Upper lobe of left lung (tissue), 6 donors: ENCODE measurements around the gene CACNA1A. TPM values are rescaled to one million over a fixed set of nuclear protein-coding genes. Genes with fewer than 3 reads are reported as not detected.

Experiments used
- ATAC-seq, 2 donors: fragments of 200-7000 bp; cut with Tn5 transposase; one replicate each; pipeline ENCODE4 v1.9.1; 2022; ENCODE audit warnings: mild to moderate bottlenecking in 2 of 2, moderate library complexity in 2 of 2; ENCODE audit not compliant: low FRiP score in 2 of 2
- DNase-seq, 2 donors: peaks; one replicate each; pipeline ENCODE4 v3.0.0-alpha.2; 2019 to 2020
- H3K27ac ChIP-seq, 4 donors: fragments of 200-600 bp; sonication (generic); one replicate each; pipeline ENCODE4 v1.5.1; 2016 to 2019
- H3K27me3 ChIP-seq, 4 donors: fragments of 200-600 bp; sonication (generic); one replicate each; pipeline ENCODE4 v1.5.1; 2017 to 2019
- H3K36me3 ChIP-seq, 4 donors: fragments of 200-600 bp; sonication (generic); one replicate each; pipeline ENCODE4 v1.5.1; 2016 to 2019
- H3K4me1 ChIP-seq, 4 donors: fragments of 200-600 bp; sonication (generic); one replicate each; pipeline ENCODE4 v1.5.1; 2018 to 2019
- H3K4me3 ChIP-seq, 4 donors: fragments of 200-600 bp; sonication (generic); one replicate each; pipeline ENCODE4 v1.5.1; 2017 to 2019; ENCODE audit warnings: mild to moderate bottlenecking in 2 of 4, moderate library complexity in 1 of 4
- H3K9me3 ChIP-seq, 4 donors: fragments of 200-600 bp; sonication (generic); one replicate each; pipeline ENCODE4 v1.5.1; 2018 to 2019
- CTCF ChIP-seq, 6 experiments: fragments of 450-650 bp in 4 of 6; fragments of 200-600 bp in 2 of 6; sonication (generic) in 2 of 6; IDR thresholded peaks; one replicate each; pipeline ENCODE4 v1.5.1; 2016 to 2019; ENCODE audit warnings: antibody characterized with exemption in 6 of 6
- EP300 ChIP-seq, 4 donors: sonication (generic); formaldehyde crosslinking; IDR thresholded peaks; one replicate each; pipeline ENCODE4 v1.5.1; 2017; ENCODE audit warnings: antibody characterized with exemption in 4 of 4, control low read depth in 2 of 4
- POLR2A ChIP-seq, 4 donors: fragments of 450-650 bp; IDR thresholded peaks; one replicate each; pipeline ENCODE4 v1.5.1; 2016 to 2017; ENCODE audit warnings: antibody characterized with exemption in 4 of 4, mild to moderate bottlenecking in 2 of 4
- POLR2AphosphoS5 ChIP-seq, 2 donors: sonication (generic); formaldehyde crosslinking; IDR thresholded peaks; one replicate each; pipeline ENCODE4 v1.5.1; 2017; ENCODE audit warnings: antibody characterized with exemption in 2 of 2
- WGBS, 2 donors: methylation state at CpG; one replicate each; pipeline ENCODE4 v1.1.5; 2017 to 2018; 5-methylcytosine and 5-hydroxymethylcytosine counted together
- total RNA-seq, 6 donors: library from RNA; depleted of rRNA in 4 of 6; stranded (reverse); fragments of >200 nt in 4 of 6; gene quantifications; one replicate each; pipeline versions ENCODE4 v1.1.0 to v1.2.1, GENCODE V29; 2016 to 2021
- donor health status: DM: no; HTN: no; CAD: no; lungs with moderate emphysema.
- donor health status: DM: no; HTN: yes; CAD: no; lungs with severe emphysema.

Gene CACNA1A
- total RNA-seq, 6 donors from 2014 or later = 0.29 to 0.69 (median 0.67) TPM; not detected in 1

- WGBS, 2 donors = 91 to 92% methylated on average over 10 of the region's 10 CpGs
- H3K36me3 ChIP-seq = no peaks in the 10 kb centered on the region
- H3K27ac ChIP-seq = no peak overlapping the region
- DNase-seq (no peak), ATAC-seq (no peak)
- no peaks in the 10 kb centered on the region for H3K9me3 ChIP-seq
- TF ChIP-seq EP300 (IDR thresholded peaks at IDR 0.05) (no peak), POLR2AphosphoS5 (IDR thresholded peaks at IDR 0.05) (no peak), POLR2A (IDR thresholded peaks at IDR 0.05) (no peak), CTCF (IDR thresholded peaks at IDR 0.05) (no peak)
- H3K4me1 ChIP-seq = no peaks in the 10 kb centered on the region
- no peak overlapping the region for H3K4me3 ChIP-seq
- H3K27me3 ChIP-seq = no peaks in the 10 kb centered on the region
These were observed 236.9 kb downstream of the CACNA1A start for GRCh38 chr19:13269348-13269747.

- H3K9me3 ChIP-seq = no peaks in the 10 kb centered on the region
- no peaks in the 10 kb centered on the region for H3K27me3 ChIP-seq
- no peak for TF ChIP-seq EP300 (IDR thresholded peaks at IDR 0.05)
- TF ChIP-seq POLR2A (IDR thresholded peaks at IDR 0.05) = no peak
- TF ChIP-seq CTCF (IDR thresholded peaks at IDR 0.05) = no peak
- TF ChIP-seq POLR2AphosphoS5 (IDR thresholded peaks at IDR 0.05) = no peak
- ATAC-seq (no peak), DNase-seq (no peak)
- whole genome bisulfite sequencing, 2 donors = 79 to 89% methylated on average over 4 of the region's 4 CpGs
- H3K4me3 ChIP-seq = no peak overlapping the region
- no peak overlapping the region for H3K27ac ChIP-seq
- H3K4me1 ChIP-seq = no peaks in the 10 kb centered on the region
- no peaks in the 10 kb centered on the region for H3K36me3 ChIP-seq
These were observed 238.4 kb downstream of the CACNA1A start for GRCh38 chr19:13267889-13268288.

GRCh38 chr19:13267131-13267530 is 239.1 kb downstream of the CACNA1A start:
- TF ChIP-seq POLR2AphosphoS5 (IDR thresholded peaks at IDR 0.05) (no peak), EP300 (IDR thresholded peaks at IDR 0.05) (no peak), POLR2A (IDR thresholded peaks at IDR 0.05) (no peak), CTCF (IDR thresholded peaks at IDR 0.05) (no peak)

GRCh38 chr19:13262450-13262849 is 243.8 kb downstream of the CACNA1A start:
- ATAC-seq (peak in 1 of 2 donors; percentile 68), DNase-seq (no peak)
- no peaks in the 10 kb centered on the region for H3K9me3 ChIP-seq
- no peak overlapping the region for H3K4me3 ChIP-seq
- no peaks in the 10 kb centered on the region for H3K36me3 ChIP-seq
- peaks cover 0 to 4% (median 0%) of the 10 kb centered on the region in 4 donors for H3K4me1 ChIP-seq
- no peak overlapping the region for H3K27ac ChIP-seq
- 49 to 51% methylated on average over 8 of the region's 8 CpGs for WGBS, 2 donors
- no peaks in the 10 kb centered on the region for H3K27me3 ChIP-seq
- TF ChIP-seq POLR2AphosphoS5 (IDR thresholded peaks at IDR 0.05) = no peak
- peak; percentile 38 to 75 (median 62) for TF ChIP-seq CTCF (IDR thresholded peaks at IDR 0.05)
- no peak for TF ChIP-seq EP300 (IDR thresholded peaks at IDR 0.05)
- no peak for TF ChIP-seq POLR2A (IDR thresholded peaks at IDR 0.05)

More at GRCh38 chr19:13267131-13267530, 239.1 kb downstream of the CACNA1A start:
- ATAC-seq = no peak
- H3K4me1 ChIP-seq = no peaks in the 10 kb centered on the region
- DNase-seq = peak in 1 of 2 donors; percentile 64
- H3K27ac ChIP-seq = no peak overlapping the region
- H3K36me3 ChIP-seq = no peaks in the 10 kb centered on the region
- no peak overlapping the region for H3K4me3 ChIP-seq
- no peaks in the 10 kb centered on the region for H3K9me3 ChIP-seq
- 86 to 89% methylated on average over 10 to 15 of the region's 15 CpGs for WGBS, 2 donors
- no peaks in the 10 kb centered on the region for H3K27me3 ChIP-seq
